NT2/D1 (cell line): ENCODE data around the gene ZGRF1.

Source experiments
- YY1 ChIP-seq: IDR thresholded peaks from 2 replicates; pipeline ENCODE4 v1.6.1; 2011; ENCODE audit not compliant: insufficient read length, insufficient read depth
- ZNF274 ChIP-seq: IDR thresholded peaks from 2 replicates; pipeline ENCODE4 v1.6.1; 2011; ENCODE audit warnings: mild to moderate bottlenecking, low read depth, low read length

GRCh38 chr4:112531146-112531545 is 105.6 kb downstream of the ZGRF1 start:
- TF ChIP-seq ZNF274 (no peak), YY1 (no peak)
